PC-3 (cell line): ENCODE results near the gene KRT83.

Experiments
- CTCF ChIP-seq: fragments of 300-600 bp; sonication (generic); conservative IDR thresholded peaks from 2 replicates; pipeline ENCODE4 v1.5.1; 2017; ENCODE audit warnings: antibody characterized with exemption, low read depth, mild to moderate bottlenecking, low read length
- EZH2 ChIP-seq: fragments of 300-600 bp; sonication (generic); IDR thresholded peaks from one replicate; pipeline ENCODE4 v1.6.1; 2017; ENCODE audit warnings: antibody characterized with exemption, mild to moderate bottlenecking, low read length; ENCODE audit not compliant: unreplicated experiment
- EZH2phosphoT487 ChIP-seq: fragments of 300-600 bp; sonication (generic); IDR thresholded peaks from 2 replicates; pipeline ENCODE4 v1.6.1; 2018; ENCODE audit warnings: mild to moderate bottlenecking, antibody characterized with exemption, low read length, borderline replicate concordance

- TF ChIP-seq CTCF (no peak), EZH2 (no peak), EZH2phosphoT487 (no peak)
These were observed 29.8 kb downstream of the KRT83 start, which contains the start of gene KRT81 for GRCh38 chr12:52291267-52291935.
